HepG2 (cell line): ENCODE results near the gene EMCN. TPM values are rescaled to one million over a fixed set of nuclear protein-coding genes. Genes with fewer than 3 reads are reported as not detected.

ENCODE experiments used
- ATAC-seq: fragments of 200-7000 bp; cut with Tn5 transposase; 3 replicates; pipeline ENCODE4 v1.9.1; 2020; ENCODE audit warnings: mild to moderate bottlenecking, moderate library complexity
- BruUV-seq: library from RNA; stranded (reverse); fragments of 400-500 nt; replicated peaks from 2 replicates; lab custom pipeline; 2021; lab: Mats Ljungman, UMichigan
- CTCF ChIA-PET: fragments of 300-600 bp; formaldehyde crosslinking; extraction: SDS; loops from one replicate; lab custom pipeline; 2021; ENCODE audit warnings: low total read pairs, inconsistent platforms, low intra/inter-chr PET ratio; lab: Yijun Ruan, JAX
- POLR2A ChIA-PET: fragments of 350-600 bp; sonication (Branson Sonifier 250); formaldehyde crosslinking; loops from one replicate; lab custom pipeline; 2020; ENCODE audit warnings: antibody characterized with exemption, inconsistent platforms; lab: Yijun Ruan, JAX
- DNase-seq: peaks from one replicate; pipeline ENCODE4 v3.0.0-alpha.2; 2015; ENCODE audit warnings: low spot score
- FAIRE-seq: peaks from 3 replicates; lab custom pipeline; 2011; peaks lifted over from hg19 to GRCh38; lab: Jason Lieb, UNC
- H2AFZ ChIP-seq: one replicate; pipeline ENCODE4 v1.6.1; 2011; ENCODE audit warnings: low read length, inconsistent platforms
- H3K27ac ChIP-seq: fragments of 300-600 bp; 3 replicates; pipeline ENCODE4 v1.8.0; 2011; ENCODE audit warnings: mixed run types, mild to moderate bottlenecking, mixed read lengths, low read length, inconsistent platforms; ENCODE audit not compliant: insufficient read depth; ENCODE audit errors: extremely low read length
- H3K27me3 ChIP-seq, 2 experiments: fragments of 200-600 bp in 1 of 2; 2 replicates in 1 of 2; 3 replicates in 1 of 2; pipeline versions ENCODE4 v1.6.0 to v1.8.0; 2011; ENCODE audit warnings: low read length in 2 of 2, mild to moderate bottlenecking in 2 of 2, moderate library complexity in 2 of 2, inconsistent platforms in 1 of 2; ENCODE audit not compliant: insufficient read depth in 2 of 2, control insufficient read depth in 1 of 2
- H3K36me3 ChIP-seq, 2 experiments: fragments of 200-600 bp in 1 of 2; replicated peaks in 1 of 2; 2 replicates in 1 of 2; 3 replicates in 1 of 2; pipeline versions ENCODE4 v1.5.1 to v1.8.0; 2011; ENCODE audit warnings: low read length in 2 of 2, inconsistent platforms in 1 of 2; ENCODE audit not compliant: insufficient read depth in 2 of 2, control insufficient read depth in 1 of 2
- H3K4me1 ChIP-seq: 2 replicates; pipeline ENCODE4 v1.5.1; 2012; ENCODE audit warnings: low read length, inconsistent platforms; ENCODE audit not compliant: insufficient read depth
- H3K4me2 ChIP-seq: 2 replicates; pipeline ENCODE4 v1.6.0; 2011; ENCODE audit warnings: low read depth, low read length, inconsistent platforms
- H3K4me3 ChIP-seq, 3 experiments: fragments of 200-600 bp in 1 of 3; sonication (generic), shearing (Covaris generic) in 1 of 3; replicated peaks in 1 of 3; 2 replicates each; pipeline ENCODE4 v1.5.1; 2011 to 2016; ENCODE audit warnings: low read length in 3 of 3, inconsistent platforms in 2 of 3, low read depth in 2 of 3, mild to moderate bottlenecking in 2 of 3, control low read depth in 1 of 3, mixed read lengths in 1 of 3; ENCODE audit not compliant: insufficient read depth in 1 of 3
- H3K79me2 ChIP-seq: one replicate; pipeline ENCODE4 v1.6.1; 2011; ENCODE audit warnings: low read length, inconsistent platforms; ENCODE audit not compliant: insufficient read depth
- H3K9ac ChIP-seq: 2 replicates; pipeline ENCODE4 v1.6.0; 2011; ENCODE audit warnings: mild to moderate bottlenecking, low read depth, low read length, inconsistent platforms; ENCODE audit not compliant: insufficient read depth
- H3K9me3 ChIP-seq: 2 replicates; pipeline ENCODE4 v1.5.1; 2012; ENCODE audit warnings: mild to moderate bottlenecking, low read length
- H4K20me1 ChIP-seq: 2 replicates; pipeline ENCODE4 v1.6.0; 2011; ENCODE audit warnings: inconsistent platforms, mild to moderate bottlenecking, low read length, moderate library complexity; ENCODE audit not compliant: insufficient read depth
- ASH2L ChIP-seq: fragments of 300-600, 200-600 bp; sonication (generic); IDR thresholded peaks from 2 replicates; pipeline ENCODE4 v1.7.0; 2017; ENCODE audit warnings: low read depth, mild to moderate bottlenecking, moderate library complexity, mixed read lengths, low read length; ENCODE audit not compliant: insufficient read length
- E2F2 ChIP-seq: sonication (generic); formaldehyde crosslinking; IDR thresholded peaks from 2 replicates; pipeline ENCODE4 v1.4.0; 2020; ENCODE audit warnings: missing genetic modification reagents, borderline replicate concordance
- HMGXB4 ChIP-seq, 2 experiments: sonication (generic) in 1 of 2; formaldehyde crosslinking in 1 of 2; IDR thresholded peaks; 2 replicates each; pipeline versions ENCODE4 v1.4.0 to v1.6.1; 2018 to 2020; ENCODE audit warnings: missing genetic modification reagents in 2 of 2, borderline replicate concordance in 1 of 2, low read depth in 1 of 2, mild to moderate bottlenecking in 1 of 2, missing biosample characterization in 1 of 2
- IKZF5 ChIP-seq: IDR thresholded peaks from 2 replicates; pipeline ENCODE4 v1.6.1; 2018; ENCODE audit warnings: missing genetic modification reagents, mild to moderate bottlenecking, missing compliant biosample characterization
- JDP2 ChIP-seq: sonication (generic); formaldehyde crosslinking; IDR thresholded peaks from 2 replicates; pipeline ENCODE4 v1.8.1; 2022; ENCODE audit warnings: missing genetic modification reagents, borderline replicate concordance
- KDM6A ChIP-seq: IDR thresholded peaks from 2 replicates; pipeline ENCODE4 v1.6.1; 2016; ENCODE audit warnings: low read depth
- MED1 ChIP-seq: sonication (generic); formaldehyde crosslinking; IDR thresholded peaks from 2 replicates; pipeline ENCODE4 v1.4.0; 2020; ENCODE audit warnings: missing genetic modification reagents
- MTA3 ChIP-seq: sonication (generic); formaldehyde crosslinking; IDR thresholded peaks from 2 replicates; pipeline ENCODE4 v1.4.0; 2020; ENCODE audit warnings: missing genetic modification reagents
- MYC ChIP-seq: sonication (generic); formaldehyde crosslinking; IDR thresholded peaks from 2 replicates; pipeline ENCODE4 v1.9.0; 2021; ENCODE audit warnings: missing genetic modification reagents, borderline replicate concordance
- SSRP1 ChIP-seq: IDR thresholded peaks from 2 replicates; pipeline ENCODE4 v1.6.1; 2016; ENCODE audit warnings: control low read depth
- ZNF17 ChIP-seq: sonication (generic); formaldehyde crosslinking; IDR thresholded peaks from 2 replicates; pipeline ENCODE4 v1.5.0; 2020; ENCODE audit warnings: mild to moderate bottlenecking, missing genetic modification reagents
- ZNF317 ChIP-seq: sonication (generic); formaldehyde crosslinking; IDR thresholded peaks from 2 replicates; pipeline ENCODE4 v1.5.0; 2020; ENCODE audit warnings: mild to moderate bottlenecking, missing genetic modification reagents
- ZNF564 ChIP-seq: sonication (generic); formaldehyde crosslinking; IDR thresholded peaks from 2 replicates; pipeline ENCODE4 v1.8.1; 2023; ENCODE audit warnings: mild to moderate bottlenecking, missing genetic modification reagents
- ZNF678 ChIP-seq: sonication (generic); formaldehyde crosslinking; IDR thresholded peaks from 2 replicates; pipeline ENCODE4 v1.4.0; 2020; ENCODE audit warnings: mild to moderate bottlenecking, missing genetic modification reagents
- WGBS: methylation state at CpG from one replicate; pipeline ENCODE4 v1.1.6; 2017; ENCODE audit warnings: low lambda C conversion rate; 5-methylcytosine and 5-hydroxymethylcytosine counted together
- in situ Hi-C: cut with HindIII; loops from 2 replicates; pipeline ENCODE4 v1.10.0; 2017; ENCODE audit warnings: low pct_unique_long_range_greater_than_20kb; ENCODE audit not compliant: extremely low pct_ligation_motif_present
- intact Hi-C: fragments of 100-400 bp; cut with micrococcal nuclease; formaldehyde crosslinking; loops from one replicate; pipeline ENCODE4 v1.10.0; 2022; ENCODE audit not compliant: unreplicated experiment
- polyA plus RNA-seq, 8 experiments: library from polyadenylated mRNA; depleted of rRNA in 3 of 8; stranded (reverse) in 7 of 8; unstranded in 1 of 8; fragments of >200 nt; fragmentation: Illumina TruSeq in 4 of 8; extraction: Trizol in 4 of 8; gene quantifications; 2 replicates each; pipeline versions ENCODE4 v1.2.1 to v1.2.3, GENCODE V29; 2011 to 2016; ENCODE audit warnings: low read depth in 4 of 8, missing spikeins in 1 of 8, mixed read lengths in 1 of 8; ENCODE audit not compliant: insufficient read depth in 1 of 8
- total RNA-seq, 5 experiments: library from RNA; depleted of rRNA; stranded (reverse); fragments of >200 nt; fragmentation: Illumina TruSeq; extraction: Trizol; gene quantifications; 2 replicates each; pipeline ENCODE4 v1.2.3, GENCODE V29; 2016; ENCODE audit warnings: low read depth in 1 of 5
- TF ChIP-seq, protein P1 (sequence below): sonication (generic); formaldehyde crosslinking; IDR thresholded peaks from 2 replicates; pipeline ENCODE4 v1.9.0; 2021; ENCODE audit warnings: missing genetic modification reagents, borderline replicate concordance

Gene EMCN
- total and polyA plus RNA-seq, 2 of the 13 experiments (the other 11 are each of a cell fraction or from before 2014, with no cell fraction given) = not detected

DNA sequence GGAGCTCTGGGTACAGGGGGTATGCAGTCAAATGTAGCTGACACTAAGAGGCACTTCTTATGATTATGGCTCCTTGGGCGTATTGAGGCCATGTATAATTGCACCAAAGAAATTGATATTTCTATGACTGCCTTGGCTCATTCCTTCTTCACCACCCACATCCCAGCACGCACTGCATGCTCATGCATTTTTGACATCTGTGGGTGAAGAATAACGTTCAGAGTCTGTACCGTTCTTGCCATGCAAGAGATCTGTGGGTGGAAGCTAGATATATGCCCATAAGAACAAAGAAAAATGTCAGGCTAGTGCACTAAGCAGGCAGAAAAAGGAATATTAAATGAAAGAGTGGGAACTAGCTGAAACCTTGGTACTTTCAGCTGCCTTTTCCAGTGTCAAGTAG is 93.4 kb downstream of the EMCN start:
- no peak overlapping the region for H3K27ac ChIP-seq
- BruUV-seq = no TSS peak
- in situ Hi-C loops (no loop called here), intact Hi-C loops (no loop called here)
- H4K20me1 ChIP-seq = no peaks in the 10 kb centered on the region
- DNase-seq (no peak), FAIRE-seq (no peak), ATAC-seq (no peak)
- H3K79me2 ChIP-seq = no peaks in the 10 kb centered on the region
- no peak overlapping the region for H2AFZ ChIP-seq
- H3K27me3 ChIP-seq = no peaks in the 10 kb centered on the region
- CTCF ChIA-PET = no interaction called here
- WGBS = 4% methylated on average over 4 of the region's 4 CpGs
- H3K36me3 ChIP-seq = no peaks in the 10 kb centered on the region
- no peaks in the 10 kb centered on the region for H3K4me1 ChIP-seq
- TF ChIP-seq ZNF17 (CRISPR knock-in tag) (no peak), ZNF678 (CRISPR knock-in tag) (no peak), MYC (CRISPR knock-in tag) (no peak), MED1 (CRISPR knock-in tag) (no peak), E2F2 (CRISPR knock-in tag) (no peak), HMGXB4 (CRISPR knock-in tag; IDR thresholded peaks at IDR 0.05; ENCODE audit: borderline replicate concordance in 1 of 2, low read depth in 1 of 2) (no peak), ASH2L (no peak), SSRP1 (CRISPR knock-in tag) (no peak), ZNF317 (CRISPR knock-in tag) (no peak), KDM6A (CRISPR knock-in tag) (no peak), MTA3 (CRISPR knock-in tag) (no peak), IKZF5 (CRISPR knock-in tag) (no peak), ZNF564 (CRISPR knock-in tag) (no peak), JDP2 (CRISPR knock-in tag) (no peak)
- TF ChIP-seq, protein P1, sequence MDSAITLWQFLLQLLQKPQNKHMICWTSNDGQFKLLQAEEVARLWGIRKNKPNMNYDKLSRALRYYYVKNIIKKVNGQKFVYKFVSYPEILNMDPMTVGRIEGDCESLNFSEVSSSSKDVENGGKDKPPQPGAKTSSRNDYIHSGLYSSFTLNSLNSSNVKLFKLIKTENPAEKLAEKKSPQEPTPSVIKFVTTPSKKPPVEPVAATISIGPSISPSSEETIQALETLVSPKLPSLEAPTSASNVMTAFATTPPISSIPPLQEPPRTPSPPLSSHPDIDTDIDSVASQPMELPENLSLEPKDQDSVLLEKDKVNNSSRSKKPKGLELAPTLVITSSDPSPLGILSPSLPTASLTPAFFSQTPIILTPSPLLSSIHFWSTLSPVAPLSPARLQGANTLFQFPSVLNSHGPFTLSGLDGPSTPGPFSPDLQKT (CRISPR knock-in tag) = no peak
- POLR2A ChIA-PET = no interaction called here
- H3K4me2 ChIP-seq = no peak overlapping the region
- H3K9me3 ChIP-seq = no peaks in the 10 kb centered on the region
- no peak overlapping the region for H3K9ac ChIP-seq
- H3K4me3 ChIP-seq = no peak overlapping the region
